Neural cell (in vitro differentiated cells): ENCODE measurements around the gene ETF1. TPM values are rescaled to one million over a fixed set of nuclear protein-coding genes. Genes with fewer than 3 reads are reported as not detected.

Experiments used
- H2AFZ ChIP-seq: fragments of 200-600, 300-800 bp; sonication (generic), shearing (Covaris generic); 2 replicates; pipeline ENCODE4 v1.6.0; 2014; ENCODE audit warnings: low read depth, mild to moderate bottlenecking, antibody characterized with exemption, low read length, moderate library complexity
- H3F3A ChIP-seq: fragments of 200-600 bp; shearing (Covaris generic); 2 replicates; pipeline ENCODE4 v1.6.1; 2016; ENCODE audit warnings: mild to moderate bottlenecking, moderate library complexity, mixed read lengths, antibody characterized with exemption, low read length; ENCODE audit not compliant: insufficient read depth, poor library complexity, severe bottlenecking
- H3K27ac ChIP-seq: fragments of 200-600, 300-800 bp; sonication (generic), shearing (Covaris generic); 2 replicates; pipeline ENCODE4 v1.5.1; 2014; ENCODE audit warnings: mild to moderate bottlenecking, low read length, moderate library complexity
- H3K27me3 ChIP-seq: fragments of 300-800, 200-600 bp; sonication (generic), shearing (Covaris generic); 2 replicates; pipeline ENCODE4 v1.6.0; 2014; ENCODE audit warnings: mild to moderate bottlenecking, low read depth, low read length, moderate library complexity; ENCODE audit not compliant: insufficient read depth
- H3K36me3 ChIP-seq: fragments of 300-800, 200-600 bp; sonication (generic), shearing (Covaris generic); 2 replicates; pipeline ENCODE4 v1.5.1; 2014; ENCODE audit warnings: mild to moderate bottlenecking, antibody characterized with exemption, low read length, moderate library complexity; ENCODE audit not compliant: insufficient read depth
- H3K4me2 ChIP-seq: fragments of 300-800, 200-600 bp; sonication (generic), shearing (Covaris generic); 2 replicates; pipeline ENCODE4 v1.6.0; 2014; ENCODE audit warnings: mild to moderate bottlenecking, low read length
- H3K4me3 ChIP-seq: fragments of 300-800, 200-600 bp; sonication (generic), shearing (Covaris generic); 2 replicates; pipeline ENCODE4 v1.5.1; 2014; ENCODE audit warnings: mild to moderate bottlenecking, low read length, moderate library complexity
- H3K79me2 ChIP-seq: fragments of 200-600 bp; shearing (Covaris generic); replicated peaks from 2 replicates; pipeline ENCODE4 v1.6.0; 2014; ENCODE audit warnings: mild to moderate bottlenecking, low read length, moderate library complexity; ENCODE audit not compliant: insufficient read depth
- H3K9ac ChIP-seq: fragments of 300-800, 200-600 bp; sonication (generic), shearing (Covaris generic); 2 replicates; pipeline ENCODE4 v1.6.1; 2016; ENCODE audit warnings: mild to moderate bottlenecking, low read length, mixed read lengths
- H3K9me2 ChIP-seq: fragments of 200-600 bp; shearing (Covaris generic); 2 replicates; pipeline ENCODE4 v1.6.1; 2016; ENCODE audit warnings: mild to moderate bottlenecking, low read length, mixed read lengths; ENCODE audit not compliant: insufficient read depth
- H3K9me3 ChIP-seq: fragments of 200-600, 300-800 bp; sonication (generic), shearing (Covaris generic); 2 replicates; pipeline ENCODE4 v1.6.1; 2016; ENCODE audit warnings: mild to moderate bottlenecking, mixed run types, low read length, moderate library complexity, mixed read lengths
- H4K20me1 ChIP-seq: fragments of 200-600 bp; shearing (Covaris generic); 2 replicates; pipeline ENCODE4 v1.6.1; 2016; ENCODE audit warnings: mild to moderate bottlenecking, mixed run types; ENCODE audit not compliant: insufficient read depth
- CTCF ChIP-seq: fragments of 450-650 bp; IDR thresholded peaks from 2 replicates; pipeline ENCODE4 v1.5.1; 2014; ENCODE audit warnings: antibody characterized with exemption, mild to moderate bottlenecking, moderate library complexity; ENCODE audit not compliant: poor library complexity, severe bottlenecking
- EP300 ChIP-seq: fragments of 450-650 bp; conservative IDR thresholded peaks from 2 replicates; pipeline ENCODE4 v1.6.1; 2014; ENCODE audit warnings: antibody characterized with exemption, mild to moderate bottlenecking, moderate library complexity; ENCODE audit not compliant: poor library complexity, severe bottlenecking
- EZH2 ChIP-seq: fragments of 200-600, 300-800 bp; shearing (Covaris generic), sonication (generic); IDR thresholded peaks from 2 replicates; pipeline ENCODE4 v1.6.1; 2014; ENCODE audit warnings: antibody characterized with exemption, low read length, borderline replicate concordance, mild to moderate bottlenecking; ENCODE audit not compliant: insufficient read depth, poor library complexity, severe bottlenecking
- MXI1 ChIP-seq: fragments of 450-650 bp; conservative IDR thresholded peaks from 2 replicates; pipeline ENCODE4 v1.6.1; 2014; ENCODE audit warnings: antibody characterized with exemption, mild to moderate bottlenecking; ENCODE audit not compliant: poor library complexity, severe bottlenecking
- POLR2AphosphoS5 ChIP-seq: IDR thresholded peaks from 2 replicates; pipeline ENCODE4 v1.6.1; 2012
- RAD21 ChIP-seq: fragments of 450-650 bp; conservative IDR thresholded peaks from 2 replicates; pipeline ENCODE4 v1.6.1; 2014; ENCODE audit warnings: antibody characterized with exemption, mild to moderate bottlenecking, moderate library complexity
- REST ChIP-seq: IDR thresholded peaks from 2 replicates; pipeline ENCODE4 v1.6.1; 2012; ENCODE audit warnings: borderline replicate concordance
- SMC3 ChIP-seq: fragments of 450-650 bp; conservative IDR thresholded peaks from 2 replicates; pipeline ENCODE4 v1.6.1; 2014; ENCODE audit warnings: antibody characterized with exemption, mild to moderate bottlenecking, moderate library complexity; ENCODE audit not compliant: poor library complexity
- TAF1 ChIP-seq: IDR thresholded peaks from 2 replicates; pipeline ENCODE4 v1.6.1; 2012; ENCODE audit warnings: low read depth
- polyA plus RNA-seq: library from polyadenylated mRNA; depleted of rRNA; stranded (reverse); fragments of >200 nt; gene quantifications from 2 replicates; pipeline ENCODE4 v1.2.3, GENCODE V29; 2014

ETF1 gene
- polyA plus RNA-seq, 1 donor from 2014 or later, result 62.1 TPM

GRCh38 chr5:138545919-138546562 lies 3.0 kb upstream of the ETF1 start:
- H3K36me3 ChIP-seq, result no peaks in the 10 kb centered on the region
- H3K9me3 ChIP-seq, result no peaks in the 10 kb centered on the region
- H3K4me3 ChIP-seq, result no peak overlapping the region
- no peaks in the 10 kb centered on the region for H3K27me3 ChIP-seq
- H2AFZ ChIP-seq, result no peak overlapping the region
- TF ChIP-seq TAF1 (no peak), RAD21 (no peak), CTCF (no peak), EP300 (no peak)
- no peak overlapping the region for H3K4me2 ChIP-seq
- H4K20me1 ChIP-seq, result no peaks in the 10 kb centered on the region
- H3K9ac ChIP-seq, result no peak overlapping the region
- H3K79me2 ChIP-seq, result peaks cover 51% of the 10 kb centered on the region
- no peaks in the 10 kb centered on the region for H3F3A ChIP-seq
- no peaks in the 10 kb centered on the region for H3K9me2 ChIP-seq
- H3K27ac ChIP-seq, result no peak overlapping the region

- Histone ChIP-seq H3K9me3 (no peaks in the 10 kb centered on the region), H3K36me3 (no peaks in the 10 kb centered on the region)
These were observed 1.4 kb upstream of the ETF1 start for GRCh38 chr5:138544181-138545134.

More at GRCh38 chr5:138544181-138545134, 1.4 kb upstream of the ETF1 start:
- TF ChIP-seq CTCF (no peak), EP300 (no peak), RAD21 (no peak), MXI1 (no peak), EZH2 (no peak), TAF1 (no peak), SMC3 (no peak), REST (no peak), POLR2AphosphoS5 (no peak)
- Histone ChIP-seq H3K79me2 (peaks cover 64% of the 10 kb centered on the region), H3K9ac (peak overlapping the region; percentile 97), H3K4me3 (peak overlapping the region; percentile 87), H3K4me2 (peak overlapping the region; percentile 96), H3K27ac (peak overlapping the region; percentile 97), H3K9me2 (no peaks in the 10 kb centered on the region), H3F3A (no peaks in the 10 kb centered on the region), H2AFZ (no peak overlapping the region), H3K27me3 (no peaks in the 10 kb centered on the region), H4K20me1 (no peaks in the 10 kb centered on the region)
